WERI-Rb-1 (cell line): ENCODE measurements around the gene RIN1.
A peak's percentile ranks its signal among the peaks of the same experiment; 100 is the strongest.

ENCODE experiments used
- DNase-seq: peaks from one replicate; pipeline ENCODE4 v3.0.0-alpha.2; 2020
- H3K27ac ChIP-seq: fragments of 250-450 bp; sonication (Bioruptor Pico); 2 replicates; pipeline ENCODE4 v1.5.1; 2020; ENCODE audit warnings: mild to moderate bottlenecking, moderate library complexity
- H3K27me3 ChIP-seq: fragments of 250-450 bp; sonication (Bioruptor Pico); 2 replicates; pipeline ENCODE4 v1.5.1; 2021; ENCODE audit warnings: mild to moderate bottlenecking, low read depth, moderate library complexity; ENCODE audit not compliant: insufficient read depth, severe bottlenecking
- H3K36me3 ChIP-seq: fragments of 250-450 bp; sonication (Bioruptor Pico); 2 replicates; pipeline ENCODE4 v1.5.1; 2020; ENCODE audit warnings: mild to moderate bottlenecking, moderate library complexity
- H3K4me3 ChIP-seq: 2 replicates; pipeline ENCODE4 v1.5.1; 2011; ENCODE audit warnings: low read depth, mild to moderate bottlenecking, control low read depth, low read length
- H3K9me3 ChIP-seq: fragments of 250-450 bp; sonication (Bioruptor Pico); 2 replicates; pipeline ENCODE4 v1.5.1; 2021; ENCODE audit warnings: mild to moderate bottlenecking, moderate library complexity; ENCODE audit not compliant: severe bottlenecking
- TF ChIP-seq, protein P1 (sequence below): IDR thresholded peaks from 2 replicates; pipeline ENCODE4 v1.5.1; 2011; ENCODE audit warnings: low read depth, mild to moderate bottlenecking, control low read depth, inconsistent platforms, low read length

RIN1 gene

DNA sequence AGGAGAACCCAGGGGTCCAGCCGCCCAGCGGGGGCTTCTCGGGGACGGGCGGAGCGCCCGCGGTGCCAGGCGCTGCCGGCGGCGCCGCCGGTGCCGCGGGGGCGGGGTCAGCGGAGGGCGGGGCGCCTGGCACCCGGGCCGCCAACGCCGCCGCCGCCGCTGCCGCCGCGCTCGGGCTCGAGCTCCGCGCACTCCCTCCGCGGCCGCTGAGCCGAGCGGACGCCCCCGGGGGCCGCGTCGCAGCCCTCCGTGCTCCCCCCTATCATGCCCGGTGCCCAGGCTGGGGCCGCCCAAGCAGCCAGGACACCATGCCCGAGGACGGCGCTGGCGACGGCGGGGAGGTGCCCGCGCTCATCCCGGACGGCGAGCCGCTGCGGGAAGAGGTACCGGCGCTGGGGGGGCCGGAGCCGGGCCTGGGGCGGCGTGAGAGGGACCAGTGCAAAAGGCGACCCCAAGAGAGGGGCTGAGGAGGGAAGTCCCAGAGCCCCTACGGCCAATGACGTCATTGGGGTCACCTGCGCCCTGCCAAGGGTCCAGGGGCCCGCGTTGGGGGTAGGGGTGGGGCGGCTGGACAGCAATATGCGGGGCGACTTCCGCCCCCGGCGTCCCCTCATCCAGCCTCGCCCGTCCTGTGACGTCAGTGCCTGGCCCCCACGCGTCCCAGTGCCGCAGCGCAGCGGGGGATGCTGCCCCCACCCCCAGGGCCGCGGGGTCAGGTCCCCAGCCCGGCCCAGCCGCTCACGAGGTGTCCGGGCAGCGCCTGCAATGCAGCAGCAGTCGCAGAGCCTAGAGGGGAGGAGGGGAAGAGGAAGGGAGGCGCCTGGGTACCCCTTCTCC, 44.3 kb downstream of the RIN1 start, which contains the start of gene TMEM151A:
Gene TMEM151A, plus strand, starts transcription at position 189 of the 837 bp plus-strand sequence. Its CDS starts 120 bp downstream, at position 309.
- DNase-seq: no peak
- H3K36me3 ChIP-seq: peaks cover 7% of the 10 kb centered on the region
- no peaks in the 10 kb centered on the region for H3K9me3 ChIP-seq
- H3K27me3 ChIP-seq: no peaks in the 10 kb centered on the region
- no peak within 1 kb of the TSS; the same call in 1 of the 2 replicates for H3K27ac ChIP-seq
- TF ChIP-seq, protein P1, sequence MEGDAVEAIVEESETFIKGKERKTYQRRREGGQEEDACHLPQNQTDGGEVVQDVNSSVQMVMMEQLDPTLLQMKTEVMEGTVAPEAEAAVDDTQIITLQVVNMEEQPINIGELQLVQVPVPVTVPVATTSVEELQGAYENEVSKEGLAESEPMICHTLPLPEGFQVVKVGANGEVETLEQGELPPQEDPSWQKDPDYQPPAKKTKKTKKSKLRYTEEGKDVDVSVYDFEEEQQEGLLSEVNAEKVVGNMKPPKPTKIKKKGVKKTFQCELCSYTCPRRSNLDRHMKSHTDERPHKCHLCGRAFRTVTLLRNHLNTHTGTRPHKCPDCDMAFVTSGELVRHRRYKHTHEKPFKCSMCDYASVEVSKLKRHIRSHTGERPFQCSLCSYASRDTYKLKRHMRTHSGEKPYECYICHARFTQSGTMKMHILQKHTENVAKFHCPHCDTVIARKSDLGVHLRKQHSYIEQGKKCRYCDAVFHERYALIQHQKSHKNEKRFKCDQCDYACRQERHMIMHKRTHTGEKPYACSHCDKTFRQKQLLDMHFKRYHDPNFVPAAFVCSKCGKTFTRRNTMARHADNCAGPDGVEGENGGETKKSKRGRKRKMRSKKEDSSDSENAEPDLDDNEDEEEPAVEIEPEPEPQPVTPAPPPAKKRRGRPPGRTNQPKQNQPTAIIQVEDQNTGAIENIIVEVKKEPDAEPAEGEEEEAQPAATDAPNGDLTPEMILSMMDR: no peak
- peak within 1 kb of the TSS; percentile 64 for H3K4me3 ChIP-seq

DNA sequence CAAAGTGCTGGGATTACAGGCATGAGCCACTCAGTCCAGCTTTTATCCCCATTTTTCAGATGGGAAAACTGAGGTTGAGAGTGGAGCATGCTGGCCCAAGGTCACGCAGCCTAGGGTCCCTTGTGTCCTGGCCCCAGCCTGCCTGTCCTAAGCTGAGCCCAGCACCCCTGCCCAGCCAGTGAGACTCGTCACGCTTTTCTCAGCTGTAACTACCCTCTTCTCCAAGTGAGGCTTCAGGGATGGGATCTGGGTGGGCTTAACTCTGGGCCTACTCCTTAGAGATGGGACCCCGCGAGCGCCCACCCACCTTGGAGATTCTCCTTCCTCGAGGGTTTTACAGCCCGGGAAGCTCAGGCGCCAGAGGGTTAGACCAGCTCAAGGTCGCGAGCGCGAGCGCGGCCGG, 44.9 kb downstream of the RIN1 start:
- Histone ChIP-seq H3K27ac (no peak overlapping the region), H3K4me3 (peak overlapping the region; percentile 64), H3K36me3 (peaks cover 9% of the 10 kb centered on the region), H3K9me3 (no peaks in the 10 kb centered on the region), H3K27me3 (no peaks in the 10 kb centered on the region)
- TF ChIP-seq, protein P1: no peak
- no peak for DNase-seq

DNA sequence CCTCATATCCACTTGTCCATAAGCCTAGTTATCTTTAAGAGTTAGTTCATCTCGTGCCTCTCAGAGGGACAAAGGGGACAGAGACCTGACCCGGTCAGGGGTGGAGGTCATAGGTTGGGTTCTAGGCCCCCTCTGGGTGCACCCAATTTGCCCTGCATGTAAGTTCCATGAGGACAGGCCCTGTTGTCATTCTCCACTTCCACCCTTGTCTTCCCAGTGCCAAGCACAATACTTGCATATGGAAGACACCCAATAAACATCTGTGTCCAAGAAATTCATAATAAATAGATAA, 46.0 kb downstream of the RIN1 start:
- Histone ChIP-seq H3K27ac (no peak overlapping the region), H3K9me3 (no peaks in the 10 kb centered on the region), H3K27me3 (no peaks in the 10 kb centered on the region), H3K4me3 (no peak overlapping the region), H3K36me3 (peaks cover 13% of the 10 kb centered on the region)
- no peak for DNase-seq
- TF ChIP-seq, protein P1: no peak

DNA sequence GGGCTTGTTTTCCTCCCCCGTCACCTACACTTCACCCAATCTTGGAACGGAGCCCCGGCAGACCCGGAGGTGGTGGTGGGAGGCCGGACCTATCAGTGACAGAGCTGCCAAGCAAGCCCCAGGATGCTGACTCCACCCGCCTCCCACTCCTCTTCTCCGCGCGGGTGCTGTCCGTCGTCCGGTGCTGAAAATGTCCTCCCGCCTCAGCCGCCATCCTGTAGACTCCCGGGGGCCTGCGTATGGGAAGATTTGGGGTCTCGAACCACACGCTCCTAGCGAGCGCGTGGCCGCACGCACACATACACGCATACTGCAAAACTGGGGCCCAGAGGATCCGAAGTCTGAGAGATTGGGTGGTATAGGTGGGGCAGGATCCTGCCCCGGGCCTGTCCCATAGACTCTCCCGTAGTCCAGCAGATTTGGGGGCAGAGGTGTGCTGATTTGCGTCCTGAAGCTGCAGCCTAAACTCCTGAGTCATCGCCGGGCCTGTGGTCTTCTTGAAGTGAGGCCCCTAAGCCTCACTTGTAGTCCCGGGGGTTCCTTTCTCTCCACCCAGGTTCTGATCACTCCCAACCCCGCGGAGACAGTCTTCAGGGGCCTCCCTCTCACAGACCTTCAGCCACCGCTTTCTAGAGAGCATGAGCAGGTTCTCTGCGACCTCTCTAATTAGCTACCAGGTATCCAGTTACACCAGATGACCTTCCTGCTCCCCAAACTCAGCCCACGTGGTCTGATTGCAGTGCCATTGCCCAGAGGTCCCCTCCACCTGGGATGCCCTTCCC, 46.5 kb downstream of the RIN1 start:
- Histone ChIP-seq H3K27ac (peak overlapping the region; percentile 71), H3K27me3 (no peaks in the 10 kb centered on the region), H3K4me3 (peak overlapping the region; percentile 61), H3K36me3 (peaks cover 18% of the 10 kb centered on the region), H3K9me3 (no peaks in the 10 kb centered on the region)
- TF ChIP-seq, protein P1: no peak
- no peak for DNase-seq

DNA sequence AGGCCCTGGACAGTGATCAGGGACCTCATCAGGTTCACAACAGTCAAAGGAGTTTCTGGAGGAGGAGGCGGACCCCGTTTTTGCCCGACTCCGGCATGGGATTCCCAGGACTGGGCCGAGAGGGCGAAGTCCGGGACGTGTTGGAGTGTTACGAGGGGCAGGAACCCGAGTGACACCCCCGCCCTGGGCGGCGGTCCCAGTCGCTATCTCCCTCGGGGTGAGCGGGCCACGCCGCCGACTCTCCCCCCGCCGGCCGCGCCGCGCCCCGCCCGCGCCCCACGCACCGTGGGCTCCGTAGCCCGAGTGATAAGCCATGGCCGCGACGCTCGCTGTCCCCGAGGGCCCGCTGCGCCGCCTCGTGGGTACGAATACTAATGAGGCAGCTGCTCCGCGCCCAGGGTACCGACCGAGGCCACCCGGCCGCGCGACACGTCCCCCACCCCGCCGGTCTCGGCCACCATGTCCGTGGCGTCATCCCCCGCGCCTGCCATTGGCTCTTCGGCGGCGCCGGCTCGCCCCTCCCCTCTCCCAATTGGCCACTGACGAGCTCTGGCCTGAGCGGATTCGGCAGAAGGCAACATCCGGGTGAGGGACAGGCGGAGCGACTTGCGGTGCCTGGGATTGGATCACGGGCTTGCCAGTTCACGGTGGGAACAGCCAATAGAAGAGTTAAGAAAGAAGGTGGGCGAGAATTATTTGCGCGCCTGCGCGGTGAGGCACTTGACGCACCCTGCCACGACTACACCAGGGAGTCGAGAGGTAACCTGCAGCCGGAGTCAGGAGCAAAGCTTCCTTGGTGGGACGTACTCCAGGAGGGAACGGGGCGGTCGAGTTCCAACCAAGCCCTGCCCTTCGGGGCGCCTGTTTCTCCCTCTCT, 47.3 kb downstream of the RIN1 start, which contains the start of gene YIF1A:
Gene YIF1A, minus strand, starts transcription at position 473 of the 877 bp plus-strand sequence. Its CDS starts 158 bp downstream, at position 315.
- Histone ChIP-seq H3K27ac (peak within 1 kb of the TSS; percentile 88), H3K4me3 (peak within 1 kb of the TSS; percentile 74), H3K27me3 (no peaks in the 10 kb centered on the region), H3K9me3 (no peaks in the 10 kb centered on the region), H3K36me3 (peaks cover 20% of the 10 kb centered on the region)
- TF ChIP-seq, protein P1: 0 out of 2 replicates have a peak, but pooled peaks have one; percentile 25
- peak; percentile 99 for DNase-seq
